Measurements from ENCODE around the gene TMEM52.
A peak's percentile ranks its signal among the peaks of the same experiment; 100 is the strongest.

Gene TMEM52

DNA sequence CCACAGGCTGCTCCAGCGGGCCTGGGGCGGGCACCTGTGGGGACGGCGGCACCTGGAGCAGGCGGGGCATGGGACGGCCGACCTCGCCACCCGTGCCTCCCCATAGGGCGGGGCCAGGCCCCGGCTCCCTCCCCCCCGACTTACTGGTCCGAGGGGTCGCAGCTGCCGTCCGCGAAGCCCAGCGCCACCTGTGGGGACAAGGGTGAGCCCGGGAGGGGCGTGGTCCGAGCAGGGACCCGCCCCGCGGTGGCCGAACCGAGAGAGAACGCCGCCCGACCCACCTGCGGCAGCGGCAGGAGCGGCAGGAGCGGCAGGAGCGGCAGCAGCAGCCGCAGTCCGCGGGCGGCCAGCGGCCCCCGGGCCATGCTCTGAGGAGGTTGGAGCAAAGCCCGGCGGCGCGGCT lies at the start of gene TMEM52:
Gene TMEM52 (minus strand): TSS at position 379 of the 403 bp plus-strand sequence. CDS start 14 bp downstream, at position 365.
- Histone ChIP-seq H3K36me3 (ENCODE audit: low read depth) (no peaks in the 10 kb centered on the region), H3K27ac (ENCODE audit: poor library complexity, severe bottlenecking) (no peak within 1 kb of the TSS), H3K4me3 (ENCODE audit: severe bottlenecking) (peak within 1 kb of the TSS; percentile 44), H3K27me3 (ENCODE audit: insufficient read depth, poor library complexity, severe bottlenecking) (no peaks in the 10 kb centered on the region), H3K9me3 (ENCODE audit: severe bottlenecking) (no peaks in the 10 kb centered on the region), H3K4me1 (ENCODE audit: insufficient read depth, poor library complexity, severe bottlenecking) (no peaks in the 10 kb centered on the region)
- ATAC-seq (ENCODE audit: low read depth): peak; percentile 5; the same call in 2 of the 3 replicates
- no peak for DNase-seq (ENCODE audit: low spot score)
- peak; percentile 12 for TF ChIP-seq CTCF (IDR thresholded peaks at IDR 0.05; ENCODE audit: poor library complexity, severe bottlenecking)

GRCh38 chr1:1967879-1968278 lies 48.8 kb upstream of the TMEM52 start:
- ATAC-seq (ENCODE audit: low read depth): no peak
- Histone ChIP-seq H3K4me3 (ENCODE audit: severe bottlenecking) (no peak overlapping the region), H3K27me3 (ENCODE audit: insufficient read depth, poor library complexity, severe bottlenecking) (no peaks in the 10 kb centered on the region), H3K27ac (ENCODE audit: poor library complexity, severe bottlenecking) (no peak overlapping the region), H3K36me3 (ENCODE audit: low read depth) (no peaks in the 10 kb centered on the region), H3K9me3 (ENCODE audit: severe bottlenecking) (no peaks in the 10 kb centered on the region), H3K4me1 (ENCODE audit: insufficient read depth, poor library complexity, severe bottlenecking) (peaks cover 15% of the 10 kb centered on the region)
- no peak for DNase-seq (ENCODE audit: low spot score)
- TF ChIP-seq CTCF (IDR thresholded peaks at IDR 0.05; ENCODE audit: poor library complexity, severe bottlenecking): no peak

DNA sequence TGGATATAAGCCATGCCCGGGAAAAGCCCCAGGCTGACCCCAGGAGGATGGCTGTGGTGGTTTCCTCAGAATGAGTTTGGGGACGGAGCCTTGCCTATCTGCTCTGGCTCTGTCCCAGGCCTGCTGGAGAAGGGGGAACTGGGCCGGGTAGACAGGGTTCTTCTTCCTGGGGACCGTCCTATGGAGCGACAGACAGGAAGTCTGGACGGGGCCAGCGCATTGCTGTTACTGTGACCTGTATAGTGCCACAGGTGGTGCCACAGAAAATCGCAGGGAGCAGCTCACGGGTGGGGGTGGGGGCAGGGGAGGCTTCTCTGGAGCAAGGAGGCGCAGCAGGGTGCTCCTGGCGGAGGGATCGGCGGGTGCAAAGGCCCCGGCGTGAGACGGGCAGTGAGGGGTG lies 48.1 kb upstream of the TMEM52 start:
- DNase-seq (ENCODE audit: low spot score): no peak
- no peak for ATAC-seq (ENCODE audit: low read depth)
- H3K27me3 ChIP-seq (ENCODE audit: insufficient read depth, poor library complexity, severe bottlenecking): no peaks in the 10 kb centered on the region
- TF ChIP-seq CTCF (IDR thresholded peaks at IDR 0.05; ENCODE audit: poor library complexity, severe bottlenecking): no peak
- H3K4me3 ChIP-seq (ENCODE audit: severe bottlenecking): no peak overlapping the region
- no peaks in the 10 kb centered on the region for H3K36me3 ChIP-seq (ENCODE audit: low read depth)
- H3K9me3 ChIP-seq (ENCODE audit: severe bottlenecking): no peaks in the 10 kb centered on the region
- no peak overlapping the region for H3K27ac ChIP-seq (ENCODE audit: poor library complexity, severe bottlenecking)
- peaks cover 15% of the 10 kb centered on the region for H3K4me1 ChIP-seq (ENCODE audit: insufficient read depth, poor library complexity, severe bottlenecking)

- DNase-seq (ENCODE audit: low spot score) (no peak), ATAC-seq (ENCODE audit: low read depth) (no peak)
- Histone ChIP-seq H3K27me3 (ENCODE audit: insufficient read depth, poor library complexity, severe bottlenecking) (no peaks in the 10 kb centered on the region), H3K9me3 (ENCODE audit: severe bottlenecking) (no peaks in the 10 kb centered on the region), H3K4me3 (ENCODE audit: severe bottlenecking) (no peak overlapping the region), H3K36me3 (ENCODE audit: low read depth) (no peaks in the 10 kb centered on the region), H3K27ac (ENCODE audit: poor library complexity, severe bottlenecking) (no peak overlapping the region), H3K4me1 (ENCODE audit: insufficient read depth, poor library complexity, severe bottlenecking) (peaks cover 15% of the 10 kb centered on the region)
- TF ChIP-seq CTCF (IDR thresholded peaks at IDR 0.05; ENCODE audit: poor library complexity, severe bottlenecking): no peak
Observed at GRCh38 chr1:1966071-1966740, 47.1 kb upstream of the TMEM52 start.

GRCh38 chr1:1965546-1965945 lies 46.5 kb upstream of the TMEM52 start:
- Histone ChIP-seq H3K27me3 (ENCODE audit: insufficient read depth, poor library complexity, severe bottlenecking) (no peaks in the 10 kb centered on the region), H3K27ac (ENCODE audit: poor library complexity, severe bottlenecking) (no peak overlapping the region), H3K36me3 (ENCODE audit: low read depth) (no peaks in the 10 kb centered on the region), H3K4me1 (ENCODE audit: insufficient read depth, poor library complexity, severe bottlenecking) (peaks cover 15% of the 10 kb centered on the region), H3K4me3 (ENCODE audit: severe bottlenecking) (no peak overlapping the region), H3K9me3 (ENCODE audit: severe bottlenecking) (no peaks in the 10 kb centered on the region)
- DNase-seq (ENCODE audit: low spot score) (no peak), ATAC-seq (ENCODE audit: low read depth) (no peak)
- TF ChIP-seq CTCF (IDR thresholded peaks at IDR 0.05; ENCODE audit: poor library complexity, severe bottlenecking): no peak
